Heart right ventricle (tissue), 16 donors: ENCODE measurements around the gene TMEM203. TPM values are rescaled to one million over a fixed set of nuclear protein-coding genes. Genes with fewer than 3 reads are reported as not detected.

Source experiments
- ATAC-seq, 8 donors: fragments of 200-7000 bp; cut with Tn5 transposase; one replicate each; pipeline ENCODE4 v1.9.1; 2020; ENCODE audit warnings: mild to moderate bottlenecking in 8 of 8, moderate library complexity in 8 of 8, moderate number of reproducible peaks in 1 of 8
- DNase-seq, 2 donors: peaks; one replicate each; pipeline ENCODE4 v3.0.0-alpha.2; 2020
- H3K27ac ChIP-seq, 10 donors: fragments of 200-600 bp; sonication (generic) in 2 of 10; one replicate each; pipeline versions ENCODE4 v1.5.0 to v1.8.0; 2020 to 2022; ENCODE audit warnings: mild to moderate bottlenecking in 3 of 10
- H3K27me3 ChIP-seq, 7 donors: fragments of 200-600 bp; one replicate each; pipeline ENCODE4 v1.8.0; 2021 to 2022; ENCODE audit warnings: mild to moderate bottlenecking in 2 of 7
- H3K36me3 ChIP-seq, 9 donors: fragments of 200-600 bp; sonication (generic) in 1 of 9; one replicate each; pipeline versions ENCODE4 v1.5.0 to v1.8.0; 2020 to 2022; ENCODE audit warnings: mild to moderate bottlenecking in 2 of 9
- H3K4me1 ChIP-seq, 9 donors: fragments of 200-600 bp; sonication (generic) in 1 of 9; one replicate each; pipeline versions ENCODE4 v1.5.0 to v1.8.0; 2020 to 2022; ENCODE audit warnings: mild to moderate bottlenecking in 4 of 9
- H3K4me3 ChIP-seq, 10 donors: fragments of 200-600 bp; sonication (generic) in 2 of 10; one replicate each; pipeline versions ENCODE4 v1.5.0 to v1.8.0; 2020 to 2022; ENCODE audit warnings: mild to moderate bottlenecking in 7 of 10, moderate library complexity in 2 of 10
- H3K9me3 ChIP-seq, 11 donors: fragments of 200-600 bp in 10 of 11; sonication (generic) in 2 of 11; one replicate each; pipeline versions ENCODE4 v1.5.0 to v1.8.0; 2013 to 2022; ENCODE audit warnings: mild to moderate bottlenecking in 2 of 11, control low read depth in 1 of 11, moderate library complexity in 1 of 11
- WGBS, 2 donors: extraction: QIAGEN DNeasy Blood & Tissue Kit; methylation state at CpG; one replicate each; pipeline ENCODE4 v1.1.7; 2013; ENCODE audit warnings: inconsistent platforms in 1 of 2; 5-methylcytosine and 5-hydroxymethylcytosine counted together
- intact Hi-C, 10 donors: fragments of 100-400 bp; cut with DNase I; formaldehyde crosslinking; loops; one replicate each; pipeline versions ENCODE4 v1.11.1 to v1.14.2; 2022
- polyA plus RNA-seq, 2 donors: library from polyadenylated mRNA; stranded (reverse); fragments of 200-250 nt; gene quantifications; one replicate each; pipeline ENCODE4 v1.2.3, GENCODE V29; 2013
- total RNA-seq, 10 donors: library from RNA; stranded (reverse); fragmentation: NEBNext Ultra II Directional in 3 of 10; extraction: Animal tissue kit (Norgen Biotek cat#: 25700) in 3 of 10; gene quantifications; one replicate each; pipeline versions ENCODE4 v1.2.1 to v1.2.4, GENCODE V29; 2021 to 2023
- TF ChIP-seq, protein P1 (sequence below), 9 donors: fragments of 200-600 bp; sonication (generic) in 2 of 9; IDR thresholded peaks; one replicate each; pipeline versions ENCODE4 v1.5.0 to v1.8.0; 2021 to 2022; ENCODE audit warnings: antibody characterized with exemption in 9 of 9, mild to moderate bottlenecking in 5 of 9, moderate library complexity in 1 of 9
- donor health status: Arrhythmogenic right ventricular cardiomyopathy.
- donor health status: ischemic (EF 13 %, LVEDD 7.1; RV severe dilation, severe dysfunction).
- donor health status: healthy with polysubstance abuse.
- donor health status: DM: no; HTN: yes; CAD: no.
- donor health status: DM: no; HTN: no; CAD: no.
- donor health status: ischemic (EF 25% LVEDD 6.9; RV normal size, moderate dysfunction).
- donor health status: ischemic (EF 25% LVEDD 5.7; RV mildly dilated, moderate dysfunction).
- donor health status: healthy.
- donor health status: DM: yes; HTN: yes; CAD: no.
- donor health status: Ischemic cardiomyopathy.
- donor health status: ischemic (EF 35%, LVEDD 5.7; RV mildly dilated, moderate dysfunction).
- donor health status: nonischemic (EF 11% LVEDD 7.7; RV severe dilation, severe dysfunction).
- donor health status: DM: yes; HTN: yes; CAD: no.
- donor health status: PGD.
- donor health status: ischemic (EF 29% LVEDD 5.4; RV normal size, mild dysfunction).
- donor health status: nonischemic (EF 23%, LVEDD 6.1; RV moderate dilation, normal function).

Gene TMEM203
- total and polyA plus RNA-seq, 12 donors = 36.4 to 51.2 (median 41.7) TPM

DNA sequence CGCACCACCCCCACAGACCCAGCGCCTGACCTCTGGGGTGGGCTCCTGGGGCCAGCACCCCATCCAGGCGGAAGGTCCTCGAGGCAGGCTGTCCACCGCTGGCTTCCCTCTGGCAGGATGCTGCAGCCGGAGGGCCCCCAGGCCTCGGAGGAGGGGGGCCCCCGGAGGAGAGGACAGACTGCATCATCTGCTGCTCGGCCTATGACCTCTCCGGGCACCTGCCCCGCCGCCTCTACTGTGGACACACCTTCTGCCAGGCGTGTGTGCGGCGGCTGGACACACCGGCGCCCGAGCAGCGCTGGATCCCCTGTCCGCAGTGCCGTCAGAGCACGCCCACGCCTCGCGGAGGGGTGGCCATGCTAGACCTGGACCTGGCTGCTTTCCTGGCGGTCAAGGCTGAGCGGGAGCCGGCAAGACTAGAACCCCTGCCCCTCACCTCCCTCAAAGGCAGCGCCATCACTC is 23.1 kb upstream of the TMEM203 start:
- H3K4me1 ChIP-seq = peaks cover 0 to 15% (median 10%) of the 10 kb centered on the region in 9 donors
- WGBS, 2 donors = 68% methylated on average over 29 of the region's 29 CpGs
- no peaks in the 10 kb centered on the region for H3K9me3 ChIP-seq
- H3K27me3 ChIP-seq = peaks cover 16 to 57% (median 56%) of the 10 kb centered on the region in 7 donors
- H3K4me3 ChIP-seq = no peak overlapping the region
- intact Hi-C loops = loop anchor here in 7 of 10 donors (2.0 to 5.0 kb wide), 6 partner anchors 36 to 111 kb away; partner anchors contain the start of genes ANAPC2 (in 1 of the 7) and SSNA1 (in 1 of the 7)
- TF ChIP-seq, protein P1, sequence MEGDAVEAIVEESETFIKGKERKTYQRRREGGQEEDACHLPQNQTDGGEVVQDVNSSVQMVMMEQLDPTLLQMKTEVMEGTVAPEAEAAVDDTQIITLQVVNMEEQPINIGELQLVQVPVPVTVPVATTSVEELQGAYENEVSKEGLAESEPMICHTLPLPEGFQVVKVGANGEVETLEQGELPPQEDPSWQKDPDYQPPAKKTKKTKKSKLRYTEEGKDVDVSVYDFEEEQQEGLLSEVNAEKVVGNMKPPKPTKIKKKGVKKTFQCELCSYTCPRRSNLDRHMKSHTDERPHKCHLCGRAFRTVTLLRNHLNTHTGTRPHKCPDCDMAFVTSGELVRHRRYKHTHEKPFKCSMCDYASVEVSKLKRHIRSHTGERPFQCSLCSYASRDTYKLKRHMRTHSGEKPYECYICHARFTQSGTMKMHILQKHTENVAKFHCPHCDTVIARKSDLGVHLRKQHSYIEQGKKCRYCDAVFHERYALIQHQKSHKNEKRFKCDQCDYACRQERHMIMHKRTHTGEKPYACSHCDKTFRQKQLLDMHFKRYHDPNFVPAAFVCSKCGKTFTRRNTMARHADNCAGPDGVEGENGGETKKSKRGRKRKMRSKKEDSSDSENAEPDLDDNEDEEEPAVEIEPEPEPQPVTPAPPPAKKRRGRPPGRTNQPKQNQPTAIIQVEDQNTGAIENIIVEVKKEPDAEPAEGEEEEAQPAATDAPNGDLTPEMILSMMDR (IDR thresholded peaks at IDR 0.05) = no peak
- ATAC-seq (no peak), DNase-seq (no peak)
- no peak overlapping the region for H3K27ac ChIP-seq
- no peaks in the 10 kb centered on the region for H3K36me3 ChIP-seq

DNA sequence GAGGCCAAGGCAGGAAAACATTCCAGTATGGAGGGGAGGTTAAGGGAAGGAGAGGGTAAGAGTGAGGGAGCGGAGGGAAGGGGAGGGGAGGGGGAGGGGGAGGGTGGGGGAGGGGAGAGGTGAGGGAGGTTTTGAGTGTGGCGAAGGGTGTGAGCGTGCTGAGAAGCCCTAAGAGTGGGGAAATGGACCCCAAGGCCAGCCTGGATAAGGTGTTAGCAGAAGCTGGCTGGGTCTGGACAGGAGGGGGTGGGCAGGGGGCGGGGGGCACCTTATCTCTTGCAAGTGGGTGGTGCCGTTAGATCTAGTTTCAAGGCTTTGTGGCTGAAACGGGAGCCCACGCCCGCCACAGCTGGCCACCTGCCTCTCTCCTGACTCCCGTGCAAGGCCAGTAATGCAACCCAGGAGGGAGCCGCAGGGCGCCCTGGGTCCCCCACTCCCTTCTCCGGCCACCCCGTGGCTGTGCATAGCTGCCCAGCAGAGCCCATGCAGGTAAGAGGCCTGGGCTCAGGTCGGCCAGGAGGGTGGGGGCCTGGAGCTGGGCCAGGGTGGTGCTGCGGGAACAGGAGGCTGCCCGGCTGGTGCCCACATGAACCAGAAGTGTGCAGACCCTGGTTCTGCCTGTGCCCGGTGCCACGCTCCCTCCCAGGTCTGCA is 22.5 kb upstream of the TMEM203 start:
- Histone ChIP-seq H3K9me3 (no peaks in the 10 kb centered on the region), H3K27ac (no peak overlapping the region), H3K36me3 (no peaks in the 10 kb centered on the region), H3K4me1 (peaks cover under 1 to 17% (median 11%) of the 10 kb centered on the region in 9 donors), H3K27me3 (peaks cover 16 to 51% (median 50%) of the 10 kb centered on the region in 7 donors), H3K4me3 (no peak overlapping the region)
- intact Hi-C loops = loop anchor here (1.0 to 5.0 kb wide), 8 partner anchors 36 to 111 kb away; partner anchors contain the start of genes ANAPC2 (in 1 of the 10) and SSNA1 (in 1 of the 10)
- no peak for DNase-seq
- WGBS, 2 donors = 39 to 43% methylated on average over 18 of the region's 18 CpGs
- TF ChIP-seq, protein P1 (IDR thresholded peaks at IDR 0.05) = no peak
- ATAC-seq = no peak

GRCh38 chr9:137227054-137227852 is 21.8 kb upstream of the TMEM203 start, which contains the start of gene RNF224:
TSS of gene RNF224 (plus strand) at chr9:137227502. CDS start at chr9:137228336, 834 bp downstream.
- H3K27ac ChIP-seq = no peak within 1 kb of the TSS
- no peak within 1 kb of the TSS for H3K4me3 ChIP-seq
- H3K36me3 ChIP-seq = no peaks in the 10 kb centered on the region
- no peaks in the 10 kb centered on the region for H3K9me3 ChIP-seq
- peaks cover 7 to 24% (median 18%) of the 10 kb centered on the region in 9 donors for H3K4me1 ChIP-seq
- H3K27me3 ChIP-seq = peaks cover 16 to 44% (median 43%) of the 10 kb centered on the region in 7 donors
- intact Hi-C loops = loop anchor here in 8 of 10 donors (1.0 to 5.0 kb wide), 8 partner anchors 35 to 110 kb away; partner anchors contain the start of genes ANAPC2 (in 1 of the 8) and SSNA1 (in 1 of the 8)
- 41% methylated on average over 25 of the region's 25 CpGs for WGBS, 2 donors
- DNase-seq = peak; percentile 65 to 78
- TF ChIP-seq, protein P1 (IDR thresholded peaks at IDR 0.05) = peak; percentile 76 to 93 (median 88)
- peak in 5 of 8 donors; percentile 12 to 34 (median 25) for ATAC-seq
